HG02642 (cell line): ENCODE results near the gene TMEM256.
A peak's percentile ranks its signal among the peaks of the same experiment; 100 is the strongest.

Source experiments
- ATAC-seq: cut with Tn5 transposase; IDR thresholded peaks from one replicate; pipeline ENCODE4 v1.9.1; 2021; ENCODE audit warnings: mild to moderate bottlenecking; ENCODE audit not compliant: unreplicated experiment, poor library complexity

TMEM256 gene

GRCh38 chr17:7409716-7410115 lies 5.8 kb upstream of the TMEM256 start:
- no peak for ATAC-seq

- ATAC-seq, result no peak
These were observed 5.0 kb upstream of the TMEM256 start for GRCh38 chr17:7408863-7409262.

GRCh38 chr17:7408252-7408727 lies 4.4 kb upstream of the TMEM256 start:
- no peak for ATAC-seq

GRCh38 chr17:7407485-7408251 lies 3.8 kb upstream of the TMEM256 start, which contains the start of gene NLGN2:
TSS of gene NLGN2 (plus strand) at chr17:7407845. CDS start at chr17:7408256, 411 bp downstream.
- no peak for ATAC-seq

GRCh38 chr17:7407082-7407481 lies 3.2 kb upstream of the TMEM256 start:
- no peak for ATAC-seq

GRCh38 chr17:7406235-7406825 lies 2.4 kb upstream of the TMEM256 start:
- ATAC-seq, result no peak

DNA sequence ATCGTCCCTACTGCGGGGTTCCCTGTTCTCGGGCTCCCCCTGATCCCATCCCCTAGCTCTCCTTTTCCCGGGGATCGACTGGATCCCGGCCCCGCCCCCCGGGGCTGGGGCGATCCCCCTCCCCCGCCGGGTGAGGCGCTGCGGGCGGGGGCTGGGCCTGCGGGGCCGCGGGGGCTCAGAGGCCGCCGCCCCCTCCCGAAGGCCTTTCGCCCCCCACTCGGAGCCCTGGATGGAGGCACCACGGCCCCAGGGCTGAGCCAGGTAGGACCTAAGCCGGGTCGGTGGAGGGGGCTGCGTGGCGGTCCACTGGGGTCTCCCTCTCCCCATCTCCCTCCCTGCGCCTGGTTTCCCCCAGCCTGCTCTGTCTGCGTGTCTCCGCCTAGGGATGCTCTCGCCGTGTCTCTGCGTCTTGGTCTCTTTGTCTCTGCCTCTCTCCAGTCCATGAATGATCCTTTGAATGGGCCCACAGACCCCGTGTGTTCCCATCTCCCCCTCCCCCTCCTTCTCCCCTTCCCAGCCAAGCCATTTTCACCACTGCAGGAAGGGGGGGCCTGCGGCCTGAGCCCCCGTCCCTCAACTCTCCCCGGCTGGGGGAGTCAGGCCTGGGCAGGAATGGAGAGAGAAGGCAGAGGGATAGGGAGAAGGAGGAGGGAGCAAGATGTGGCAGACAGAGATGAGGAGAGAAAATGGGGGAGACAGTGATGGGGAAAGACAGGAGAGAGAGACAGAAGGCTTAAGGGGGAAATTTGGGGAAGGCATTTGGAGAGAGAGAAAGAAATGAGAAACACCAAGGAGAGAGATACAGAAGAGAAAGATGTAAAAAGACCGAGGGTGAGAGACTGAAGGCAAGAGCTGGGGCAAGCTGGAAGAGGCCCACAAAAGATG lies 1.7 kb upstream of the TMEM256 start:
- no peak for ATAC-seq

- ATAC-seq, result peak; percentile 16
These were observed 946 bp upstream of the TMEM256 start for GRCh38 chr17:7404737-7405349.

- ATAC-seq, result no peak
These were observed 245 bp downstream of the TMEM256 start for GRCh38 chr17:7403727-7403976.

- ATAC-seq, result no peak
These were observed 712 bp downstream of the TMEM256 start for GRCh38 chr17:7403043-7403726.

GRCh38 chr17:7398612-7399011 lies 5.3 kb downstream of the TMEM256 start:
- ATAC-seq, result no peak

GRCh38 chr17:7396147-7396546 lies 7.8 kb downstream of the TMEM256 start:
- no peak for ATAC-seq

GRCh38 chr17:7394452-7395191 lies 9.3 kb downstream of the TMEM256 start, which contains the start of gene PLSCR3:
TSS of gene PLSCR3 (minus strand) at chr17:7394525. CDS start at chr17:7394110, 415 bp downstream.
- ATAC-seq, result peak; percentile 84

GRCh38 chr17:7393613-7394451 lies 10.1 kb downstream of the TMEM256 start:
- peak; percentile 54 for ATAC-seq

DNA sequence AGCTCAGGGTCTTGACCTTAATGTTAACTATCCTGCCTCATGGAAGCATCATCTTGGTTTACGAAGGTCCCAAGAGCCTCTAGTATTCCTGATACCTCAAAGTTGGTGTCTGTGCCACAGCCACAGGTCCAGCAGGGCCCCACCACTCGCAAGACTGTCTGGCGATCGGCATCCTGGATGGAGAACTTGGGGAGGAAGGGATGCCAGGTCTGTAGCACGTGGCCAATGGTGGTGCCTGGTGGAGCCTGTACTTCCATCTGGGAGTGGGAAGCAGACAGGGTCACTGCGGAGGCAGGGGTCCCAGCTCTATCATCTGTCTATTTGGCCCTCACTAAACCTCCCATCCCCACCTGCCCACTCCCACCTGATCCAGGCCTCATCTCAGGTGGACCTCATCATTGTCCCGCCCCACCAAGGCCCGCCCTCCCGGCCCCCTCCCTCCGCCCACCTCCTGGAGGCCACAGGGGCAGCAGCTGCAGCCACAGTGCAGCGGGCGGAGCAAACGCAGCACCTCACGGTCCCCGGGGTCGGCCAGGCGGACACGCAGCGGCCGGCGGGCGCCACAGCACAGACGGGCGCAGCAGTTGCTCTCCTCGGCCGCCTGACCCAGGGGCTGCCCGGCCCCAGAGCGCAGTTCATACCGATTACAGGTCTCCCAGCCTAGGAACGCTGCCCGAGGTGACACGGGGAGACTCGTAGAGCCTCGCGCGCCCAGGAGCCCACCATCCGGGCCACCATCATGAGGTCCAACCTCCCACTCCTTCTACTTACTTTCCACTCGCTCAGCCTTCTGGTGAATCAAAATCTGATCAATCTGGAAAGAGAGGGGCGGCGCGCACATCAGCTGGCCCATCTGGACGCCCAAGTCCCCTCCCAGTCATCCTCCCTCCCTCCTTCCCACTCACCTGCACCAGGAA lies 10.9 kb downstream of the TMEM256 start:
- ATAC-seq, result no peak

DNA sequence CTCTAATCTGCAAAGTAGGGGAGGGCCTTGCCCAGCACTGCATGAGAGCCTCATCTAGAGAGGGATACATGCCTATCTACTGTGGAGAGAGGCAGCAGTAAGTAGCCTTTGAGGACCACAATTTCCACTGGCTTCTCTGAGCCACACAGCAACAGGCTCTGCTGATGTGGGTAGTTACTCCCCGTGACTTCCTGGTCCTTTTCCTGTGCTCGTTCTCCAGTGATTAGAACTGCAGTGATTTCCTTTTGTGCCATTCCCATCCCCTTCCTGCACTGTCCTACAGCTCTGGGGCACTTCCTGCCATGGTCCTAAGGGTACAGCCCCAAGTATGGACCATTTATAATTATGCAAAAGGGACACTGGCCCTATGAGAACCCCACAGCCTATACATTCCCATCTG lies 12.6 kb downstream of the TMEM256 start:
- no peak for ATAC-seq
